ENCODE measurements around the gene ACTN1.
A peak's percentile ranks its signal among the peaks of the same experiment; 100 is the strongest.
"Not testable (repeated sequence)": the region's sequence is repeated elsewhere in the genome, so short reads cannot be mapped to it uniquely, and the experiment has no call there.

Gene ACTN1

GRCh38 chr14:68853749-68854148, 125.4 kb downstream of the ACTN1 start:
- DNase-seq, result no peak

- not testable (repeated sequence) for DNase-seq
Observed at GRCh38 chr14:68852493-68852892, 126.6 kb downstream of the ACTN1 start.

- DNase-seq, result no peak
Observed at GRCh38 chr14:68851078-68851477, 128.0 kb downstream of the ACTN1 start.

GRCh38 chr14:68849416-68849815, 129.7 kb downstream of the ACTN1 start:
- DNase-seq, result no peak

- DNase-seq, result no peak
Observed at GRCh38 chr14:68848253-68848652, 130.8 kb downstream of the ACTN1 start.

GRCh38 chr14:68847640-68848039, 131.5 kb downstream of the ACTN1 start:
- not testable (repeated sequence) for DNase-seq

GRCh38 chr14:68846466-68846865, 132.6 kb downstream of the ACTN1 start:
- DNase-seq, result no peak

- no peak for DNase-seq
Observed at GRCh38 chr14:68844210-68844545, 134.9 kb downstream of the ACTN1 start.

GRCh38 chr14:68843471-68844209, 135.5 kb downstream of the ACTN1 start:
- DNase-seq, result peak; percentile 26

- peak; percentile 60 for DNase-seq
Observed at GRCh38 chr14:68842298-68842697, 136.8 kb downstream of the ACTN1 start.

- no peak for DNase-seq
Observed at GRCh38 chr14:68841016-68841809, 137.9 kb downstream of the ACTN1 start.

GRCh38 chr14:68840454-68840853, 138.6 kb downstream of the ACTN1 start:
- peak; percentile 89 for DNase-seq

GRCh38 chr14:68836082-68836481, 143.0 kb downstream of the ACTN1 start:
- DNase-seq, result no peak

- DNase-seq, result no peak
Observed at GRCh38 chr14:68834816-68835215, 144.3 kb downstream of the ACTN1 start.

- no peak for DNase-seq
Observed at GRCh38 chr14:68828698-68829097, 150.4 kb downstream of the ACTN1 start.

- no peak for DNase-seq
Observed at GRCh38 chr14:68825729-68826128, 153.4 kb downstream of the ACTN1 start.

- DNase-seq, result peak; percentile 42
Observed at GRCh38 chr14:68824517-68825347, 154.4 kb downstream of the ACTN1 start.

- DNase-seq, result no peak
Observed at GRCh38 chr14:68824207-68824516, 154.9 kb downstream of the ACTN1 start.

Data from NCI-H524 treated with DMSO at 0.1 percent for 48 hours (cell line).